Mesendoderm (in vitro differentiated cells): ENCODE measurements around the gene PA2G4.
A peak's percentile ranks its signal among the peaks of the same experiment; 100 is the strongest.

ENCODE experiments used
- DNase-seq: peaks from one replicate; pipeline ENCODE4 v3.0.0; 2013
- H2AK5ac ChIP-seq: 2 replicates; pipeline ENCODE4 v1.6.1; 2013; ENCODE audit warnings: low read length, inconsistent platforms
- H2BK120ac ChIP-seq: 2 replicates; pipeline ENCODE4 v1.6.1; 2013; ENCODE audit warnings: low read depth, mild to moderate bottlenecking, low read length, moderate library complexity, mixed read lengths
- H2BK15ac ChIP-seq: replicated peaks from 2 replicates; pipeline ENCODE4 v1.6.1; 2013; ENCODE audit warnings: low read depth, mild to moderate bottlenecking, moderate library complexity
- H2BK5ac ChIP-seq: 2 replicates; pipeline ENCODE4 v1.6.1; 2013; ENCODE audit warnings: low read length, inconsistent platforms
- H3K18ac ChIP-seq: 2 replicates; pipeline ENCODE4 v1.6.1; 2013; ENCODE audit warnings: mild to moderate bottlenecking, low read length, mixed read lengths
- H3K23ac ChIP-seq: one replicate; pipeline ENCODE4 v1.6.1; 2013; ENCODE audit warnings: low read length
- H3K27ac ChIP-seq: 2 replicates; pipeline ENCODE4 v1.5.1; 2013; ENCODE audit warnings: low read depth, mild to moderate bottlenecking, inconsistent platforms, low read length, moderate library complexity
- H3K27me3 ChIP-seq: 2 replicates; pipeline ENCODE4 v1.6.1; 2013; ENCODE audit warnings: low read length, control low read depth, mild to moderate bottlenecking, inconsistent platforms; ENCODE audit not compliant: insufficient read depth, poor library complexity
- H3K36me3 ChIP-seq: 2 replicates; pipeline ENCODE4 v1.6.1; 2013; ENCODE audit warnings: low read length, inconsistent platforms; ENCODE audit not compliant: control insufficient read depth, insufficient read depth
- H3K4ac ChIP-seq: one replicate; pipeline ENCODE4 v1.6.1; 2013; ENCODE audit warnings: low read depth, mild to moderate bottlenecking, low read length, moderate library complexity
- H3K4me1 ChIP-seq: 2 replicates; pipeline ENCODE4 v1.6.1; 2013; ENCODE audit warnings: low read depth, low read length, inconsistent platforms; ENCODE audit not compliant: control insufficient read depth
- H3K4me2 ChIP-seq: 2 replicates; pipeline ENCODE4 v1.6.1; 2013; ENCODE audit warnings: low read length
- H3K4me3 ChIP-seq: 2 replicates; pipeline ENCODE4 v1.5.1; 2013; ENCODE audit warnings: mild to moderate bottlenecking, low read length
- H3K56ac ChIP-seq: one replicate; pipeline ENCODE4 v1.6.1; 2013; ENCODE audit warnings: low read length
- H3K79me1 ChIP-seq: 2 replicates; pipeline ENCODE4 v1.6.1; 2013; ENCODE audit warnings: low read length, inconsistent platforms
- H3K79me2 ChIP-seq: 2 replicates; pipeline ENCODE4 v1.6.1; 2013; ENCODE audit warnings: mild to moderate bottlenecking, low read length; ENCODE audit not compliant: control insufficient read depth, insufficient read depth
- H3K9ac ChIP-seq: 2 replicates; pipeline ENCODE4 v1.6.1; 2013; ENCODE audit warnings: low read length, inconsistent platforms
- H4K5ac ChIP-seq: one replicate; pipeline ENCODE4 v1.6.1; 2013; ENCODE audit warnings: low read length
- H4K8ac ChIP-seq: one replicate; pipeline ENCODE4 v1.6.1; 2013; ENCODE audit warnings: low read depth, mild to moderate bottlenecking, control low read depth, low read length, moderate library complexity
- WGBS: extraction: QIAGEN DNeasy Blood & Tissue Kit; methylation state at CpG from one replicate; pipeline ENCODE4 v1.1.7; 2013; ENCODE audit warnings: low lambda C conversion rate, missing lambda C conversion rate; ENCODE audit not compliant: insufficient coverage; ENCODE audit errors: extremely low coverage; 5-methylcytosine and 5-hydroxymethylcytosine counted together

The PA2G4 gene

DNA sequence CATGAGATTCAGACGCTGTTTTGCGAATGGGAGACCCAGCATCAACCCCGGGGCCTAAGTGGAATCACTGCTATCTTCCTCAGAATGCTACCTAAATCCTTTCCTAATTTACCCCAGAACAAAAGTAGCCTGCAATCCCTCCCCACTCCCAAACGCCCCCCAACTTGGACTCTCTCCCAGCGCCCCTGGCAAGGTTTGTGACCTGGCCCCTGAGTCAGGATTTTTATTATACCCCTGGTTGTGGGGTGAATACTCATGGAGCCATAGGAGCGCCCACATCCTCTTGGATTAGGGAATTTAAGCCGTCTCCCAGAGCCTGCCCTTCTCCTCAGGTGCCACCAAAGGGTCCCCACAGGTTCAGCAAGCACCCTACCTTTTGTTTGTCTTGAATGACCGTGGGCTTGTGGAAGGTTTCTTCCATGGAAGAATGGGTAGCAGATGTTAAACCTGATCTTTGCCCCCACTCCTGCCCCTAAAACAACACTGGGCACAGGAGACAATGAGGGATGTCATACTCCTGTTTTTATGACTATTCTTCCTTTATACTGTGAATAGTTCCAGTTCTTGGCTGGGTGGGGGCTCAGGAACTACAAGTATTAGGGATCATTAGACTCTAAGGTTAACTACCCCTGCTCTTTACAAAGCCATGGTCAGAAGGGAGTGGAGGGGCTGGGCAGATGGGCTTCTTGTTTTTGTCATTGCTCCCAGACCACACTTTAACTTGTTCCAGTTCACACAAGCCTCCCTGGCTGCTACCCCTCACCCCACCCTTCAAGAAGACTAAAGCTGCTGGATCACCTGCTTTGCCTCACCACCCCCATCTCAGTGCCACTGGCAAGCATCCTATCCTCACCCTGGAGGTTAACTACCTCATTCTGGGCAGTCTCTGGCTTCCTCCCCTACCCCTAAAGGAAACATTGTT, 48.7 kb downstream of the PA2G4 start:
- Histone ChIP-seq H4K5ac (no peak overlapping the region), H3K4me2 (peak overlapping the region; percentile 33), H3K23ac (no peak overlapping the region), H3K9ac (peak overlapping the region; percentile 79), H3K4me1 (peaks cover 5% of the 10 kb centered on the region), H3K18ac (peak overlapping the region; percentile 39), H3K27ac (no peak overlapping the region), H3K79me1 (peaks cover 4% of the 10 kb centered on the region), H2BK120ac (no peak overlapping the region), H3K79me2 (peaks cover 3% of the 10 kb centered on the region), H3K56ac (peak overlapping the region; percentile 91), H3K4ac (peak overlapping the region; percentile 19), H3K27me3 (no peaks in the 10 kb centered on the region), H2BK15ac (no peak overlapping the region), H4K8ac (no peak overlapping the region), H2AK5ac (peak overlapping the region; percentile 17), H3K4me3 (peak overlapping the region; percentile 63), H3K36me3 (no peaks in the 10 kb centered on the region), H2BK5ac (no peak overlapping the region)
- no CpG with 5 or more reads among the region's 8 CpGs for WGBS
- no peak for DNase-seq

DNA sequence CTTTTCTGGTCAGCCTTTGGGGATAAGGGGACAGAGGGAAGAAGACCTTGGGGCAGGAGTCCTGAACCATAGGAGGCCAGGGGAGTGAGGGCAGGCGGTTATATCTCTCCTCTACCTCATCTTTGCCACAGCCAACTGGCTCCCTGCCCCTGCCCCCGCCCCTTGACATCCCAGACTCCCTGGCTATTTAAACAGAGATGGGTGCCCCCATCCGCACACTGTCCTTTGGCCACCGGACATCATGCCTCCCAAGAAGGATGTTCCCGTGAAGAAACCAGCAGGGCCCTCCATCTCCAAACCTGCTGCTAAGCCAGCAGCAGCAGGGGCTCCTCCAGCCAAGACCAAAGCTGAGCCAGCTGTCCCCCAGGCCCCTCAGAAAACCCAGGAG, 49.3 kb downstream of the PA2G4 start:
- Histone ChIP-seq H3K4me1 (peaks cover 5% of the 10 kb centered on the region), H4K5ac (no peak overlapping the region), H3K56ac (peak overlapping the region; percentile 91), H3K4ac (no peak overlapping the region), H2BK5ac (no peak overlapping the region), H3K79me1 (peaks cover 4% of the 10 kb centered on the region), H3K27ac (no peak overlapping the region), H2BK120ac (no peak overlapping the region), H2BK15ac (no peak overlapping the region), H3K18ac (no peak overlapping the region), H3K4me2 (peak overlapping the region; percentile 2), H3K23ac (no peak overlapping the region), H3K36me3 (no peaks in the 10 kb centered on the region), H3K27me3 (no peaks in the 10 kb centered on the region), H3K4me3 (no peak overlapping the region), H3K79me2 (peaks cover 8% of the 10 kb centered on the region), H3K9ac (peak overlapping the region; percentile 79), H4K8ac (no peak overlapping the region), H2AK5ac (no peak overlapping the region)
- WGBS = no CpG with 5 or more reads among the region's 5 CpGs
- no peak for DNase-seq

DNA sequence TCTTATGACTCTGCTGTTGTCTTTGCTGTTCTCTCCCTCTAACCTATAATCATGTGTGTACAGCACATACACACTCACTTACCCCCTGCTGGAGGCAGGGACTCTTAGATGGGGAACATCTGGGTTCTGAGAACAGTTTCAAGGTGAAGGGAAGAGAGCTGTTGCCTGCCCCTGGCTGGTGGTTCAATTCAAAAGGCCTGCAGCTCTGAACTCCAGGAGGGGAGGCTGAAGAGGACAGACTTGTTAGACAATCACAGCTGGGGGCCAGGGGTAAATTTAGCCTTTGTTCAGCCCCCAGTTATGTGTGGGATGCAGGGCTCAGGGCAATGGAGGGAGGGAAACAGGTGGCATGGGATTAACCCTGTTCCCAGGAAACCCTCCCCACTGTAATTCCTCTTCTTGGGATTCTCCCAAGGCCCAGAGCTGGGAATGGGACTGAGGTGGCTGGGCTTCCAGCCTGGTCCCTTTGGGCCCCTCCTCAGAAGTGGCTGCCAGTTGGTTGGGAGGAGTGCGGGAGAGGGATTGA, 50.0 kb downstream of the PA2G4 start:
- Histone ChIP-seq H4K8ac (no peak overlapping the region), H3K4me2 (no peak overlapping the region), H3K27me3 (no peaks in the 10 kb centered on the region), H3K79me2 (peaks cover 14% of the 10 kb centered on the region), H3K56ac (no peak overlapping the region), H2AK5ac (no peak overlapping the region), H3K18ac (no peak overlapping the region), H2BK15ac (no peak overlapping the region), H3K9ac (peak overlapping the region; percentile 14), H3K4me3 (no peak overlapping the region), H3K4ac (no peak overlapping the region), H3K23ac (no peak overlapping the region), H4K5ac (no peak overlapping the region), H3K79me1 (peaks cover 6% of the 10 kb centered on the region), H3K36me3 (no peaks in the 10 kb centered on the region), H2BK5ac (no peak overlapping the region), H3K4me1 (peaks cover 5% of the 10 kb centered on the region), H3K27ac (peak overlapping the region; percentile 15), H2BK120ac (no peak overlapping the region)
- no CpG with 5 or more reads among the region's 1 CpG for WGBS
- peak; percentile 38 for DNase-seq

DNA sequence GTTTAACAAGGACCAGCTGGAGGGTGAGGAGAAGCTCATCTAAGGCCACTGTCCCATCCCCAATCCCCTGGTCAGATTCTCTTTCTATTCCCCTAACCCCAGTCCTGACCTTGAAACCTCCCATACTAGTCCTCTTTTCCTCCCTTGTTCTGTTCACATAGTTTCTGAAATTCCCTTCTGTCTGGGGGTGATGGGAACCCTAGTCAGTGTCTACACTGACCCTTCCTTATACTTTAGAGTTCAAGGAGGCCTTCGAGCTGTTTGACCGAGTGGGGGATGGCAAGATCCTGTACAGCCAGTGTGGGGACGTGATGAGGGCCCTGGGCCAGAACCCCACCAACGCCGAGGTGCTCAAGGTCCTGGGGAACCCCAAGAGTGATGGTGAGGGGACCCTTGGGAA, 50.5 kb downstream of the PA2G4 start:
- Histone ChIP-seq H3K36me3 (peaks cover under 1% of the 10 kb centered on the region), H3K4me2 (no peak overlapping the region), H3K23ac (no peak overlapping the region), H2BK15ac (no peak overlapping the region), H2AK5ac (no peak overlapping the region), H3K56ac (no peak overlapping the region), H4K8ac (no peak overlapping the region), H3K27me3 (no peaks in the 10 kb centered on the region), H3K4ac (no peak overlapping the region), H3K9ac (no peak overlapping the region), H3K4me3 (no peak overlapping the region), H3K27ac (no peak overlapping the region), H3K4me1 (peaks cover 6% of the 10 kb centered on the region), H3K79me2 (peaks cover 20% of the 10 kb centered on the region), H3K79me1 (peaks cover 6% of the 10 kb centered on the region), H2BK120ac (no peak overlapping the region), H3K18ac (no peak overlapping the region), H4K5ac (no peak overlapping the region), H2BK5ac (no peak overlapping the region)
- WGBS = no CpG with 5 or more reads among the region's 5 CpGs
- DNase-seq = no peak

DNA sequence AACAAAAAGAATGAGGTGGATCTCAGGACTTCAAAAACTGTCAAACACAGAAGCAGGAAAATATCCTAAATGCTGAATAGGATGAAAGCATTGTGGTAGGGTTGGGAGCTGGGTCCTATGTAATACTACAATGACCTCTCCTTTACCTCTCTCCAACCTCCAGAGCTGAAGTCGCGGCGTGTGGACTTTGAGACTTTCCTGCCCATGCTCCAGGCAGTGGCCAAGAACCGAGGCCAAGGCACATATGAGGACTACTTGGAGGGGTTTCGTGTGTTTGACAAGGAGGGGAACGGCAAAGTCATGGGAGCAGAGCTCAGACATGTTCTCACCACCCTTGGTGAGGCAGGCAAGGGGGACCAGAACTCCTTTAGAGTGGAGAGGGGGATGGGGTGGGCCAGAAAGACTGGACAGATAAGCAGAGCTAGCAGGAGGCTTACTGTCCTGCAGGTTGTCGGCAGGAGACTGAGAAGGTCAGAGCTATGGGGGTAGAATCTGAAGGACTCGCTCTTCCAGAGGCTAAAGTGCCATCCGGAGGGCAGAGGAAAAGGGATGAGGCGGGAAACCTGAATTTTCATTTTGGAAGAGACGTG, 51.0 kb downstream of the PA2G4 start:
- H3K4me2 ChIP-seq = no peak overlapping the region
- H3K56ac ChIP-seq = no peak overlapping the region
- peaks cover 25% of the 10 kb centered on the region for H3K79me2 ChIP-seq
- no peak overlapping the region for H3K18ac ChIP-seq
- no peak overlapping the region for H3K27ac ChIP-seq
- H3K4me3 ChIP-seq = no peak overlapping the region
- H3K79me1 ChIP-seq = peaks cover 12% of the 10 kb centered on the region
- H4K5ac ChIP-seq = no peak overlapping the region
- H3K36me3 ChIP-seq = peaks cover 5% of the 10 kb centered on the region
- H3K27me3 ChIP-seq = no peaks in the 10 kb centered on the region
- no peak overlapping the region for H2BK15ac ChIP-seq
- H2BK120ac ChIP-seq = no peak overlapping the region
- WGBS = no CpG with 5 or more reads among the region's 11 CpGs
- DNase-seq = no peak
- no peak overlapping the region for H2AK5ac ChIP-seq
- no peak overlapping the region for H2BK5ac ChIP-seq
- no peak overlapping the region for H3K4ac ChIP-seq
- H3K9ac ChIP-seq = no peak overlapping the region
- peaks cover 11% of the 10 kb centered on the region for H3K4me1 ChIP-seq
- no peak overlapping the region for H3K23ac ChIP-seq
- no peak overlapping the region for H4K8ac ChIP-seq
